SK-N-SH treated with all-trans-retinoic acid at 6 μM for 48 hours (cell line): ENCODE measurements around the gene ST8SIA1.
"Not testable (repeated sequence)": the region's sequence is repeated elsewhere in the genome, so short reads cannot be mapped to it uniquely, and the experiment has no call there.

Experiments
- ATAC-seq: fragments of 200-7000 bp; cut with Tn5 transposase; 3 replicates; pipeline ENCODE4 v1.9.1; 2020; ENCODE audit warnings: mild to moderate bottlenecking, moderate library complexity
- ARNTL ChIP-seq: fragments of 450-650 bp; formaldehyde crosslinking; IDR thresholded peaks from 2 replicates; pipeline ENCODE4 v1.5.0; 2020; ENCODE audit warnings: low read depth, mild to moderate bottlenecking, moderate library complexity, borderline replicate concordance
- BACH2 ChIP-seq: fragments of 250-450 bp; sonication (Bioruptor Pico); IDR thresholded peaks from 2 replicates; pipeline ENCODE4 v1.9.0; 2021; ENCODE audit warnings: mild to moderate bottlenecking, borderline replicate concordance
- ESRRG ChIP-seq: fragments of 250-450 bp; sonication (Bioruptor Pico); IDR thresholded peaks from 2 replicates; pipeline ENCODE4 v1.6.1; 2021; ENCODE audit warnings: mild to moderate bottlenecking
- GLIS3 ChIP-seq: fragments of 250-450 bp; sonication (Bioruptor Pico); IDR thresholded peaks from 2 replicates; pipeline ENCODE4 v1.5.0; 2020; ENCODE audit warnings: mild to moderate bottlenecking, moderate library complexity
- ISL1 ChIP-seq: fragments of 250-450 bp; sonication (Bioruptor Pico); IDR thresholded peaks from 2 replicates; pipeline ENCODE4 v2.1.2; 2022; ENCODE audit warnings: mild to moderate bottlenecking, moderate library complexity
- OSR1 ChIP-seq: fragments of 250-450 bp; sonication (Bioruptor Pico); IDR thresholded peaks from 2 replicates; pipeline ENCODE4 v1.8.0; 2022; ENCODE audit warnings: moderate library complexity, mild to moderate bottlenecking, inconsistent platforms
- POU6F1 ChIP-seq: fragments of 250-450 bp; sonication (Bioruptor Pico); IDR thresholded peaks from 2 replicates; pipeline ENCODE4 v1.8.0; 2021; ENCODE audit warnings: low read depth, mild to moderate bottlenecking, moderate library complexity, borderline replicate concordance
- RARB ChIP-seq: fragments of 250-450 bp; sonication (Bioruptor Pico); IDR thresholded peaks from 2 replicates; pipeline ENCODE4 v1.8.0; 2021; ENCODE audit warnings: mild to moderate bottlenecking, moderate library complexity
- TOX ChIP-seq: fragments of 250-450 bp; sonication (Bioruptor Pico); IDR thresholded peaks from 2 replicates; pipeline ENCODE4 v1.8.0; 2021; ENCODE audit warnings: mild to moderate bottlenecking, moderate library complexity, borderline replicate concordance
- ZC3H10 ChIP-seq: fragments of 250-450 bp; sonication (Bioruptor Pico); IDR thresholded peaks from 2 replicates; pipeline ENCODE4 v1.5.1; 2021; ENCODE audit warnings: mild to moderate bottlenecking, moderate library complexity
- ZFP3 ChIP-seq: fragments of 250-450 bp; sonication (Bioruptor Pico); IDR thresholded peaks from 2 replicates; pipeline ENCODE4 v1.5.0; 2020; ENCODE audit warnings: mild to moderate bottlenecking, moderate library complexity
- ZNF565 ChIP-seq: fragments of 450-650 bp; formaldehyde crosslinking; conservative IDR thresholded peaks from 2 replicates; pipeline ENCODE4 v1.5.0; 2020; ENCODE audit warnings: low read depth, mild to moderate bottlenecking, moderate library complexity
- ZNF70 ChIP-seq: fragments of 450-650 bp; formaldehyde crosslinking; IDR thresholded peaks from 2 replicates; pipeline ENCODE4 v1.5.0; 2020; ENCODE audit warnings: mild to moderate bottlenecking, moderate library complexity
- TF ChIP-seq, protein P1 (sequence below): fragments of 250-450 bp; sonication (Bioruptor Pico); IDR thresholded peaks from 2 replicates; pipeline ENCODE4 v1.8.0; 2020; ENCODE audit warnings: mild to moderate bottlenecking, moderate library complexity, borderline replicate concordance
- TF ChIP-seq, protein P2 (sequence below): fragments of 250-450 bp; sonication (Bioruptor Pico); IDR thresholded peaks from 2 replicates; pipeline ENCODE4 v1.5.1; 2021; ENCODE audit warnings: mild to moderate bottlenecking, moderate library complexity

Gene ST8SIA1

DNA sequence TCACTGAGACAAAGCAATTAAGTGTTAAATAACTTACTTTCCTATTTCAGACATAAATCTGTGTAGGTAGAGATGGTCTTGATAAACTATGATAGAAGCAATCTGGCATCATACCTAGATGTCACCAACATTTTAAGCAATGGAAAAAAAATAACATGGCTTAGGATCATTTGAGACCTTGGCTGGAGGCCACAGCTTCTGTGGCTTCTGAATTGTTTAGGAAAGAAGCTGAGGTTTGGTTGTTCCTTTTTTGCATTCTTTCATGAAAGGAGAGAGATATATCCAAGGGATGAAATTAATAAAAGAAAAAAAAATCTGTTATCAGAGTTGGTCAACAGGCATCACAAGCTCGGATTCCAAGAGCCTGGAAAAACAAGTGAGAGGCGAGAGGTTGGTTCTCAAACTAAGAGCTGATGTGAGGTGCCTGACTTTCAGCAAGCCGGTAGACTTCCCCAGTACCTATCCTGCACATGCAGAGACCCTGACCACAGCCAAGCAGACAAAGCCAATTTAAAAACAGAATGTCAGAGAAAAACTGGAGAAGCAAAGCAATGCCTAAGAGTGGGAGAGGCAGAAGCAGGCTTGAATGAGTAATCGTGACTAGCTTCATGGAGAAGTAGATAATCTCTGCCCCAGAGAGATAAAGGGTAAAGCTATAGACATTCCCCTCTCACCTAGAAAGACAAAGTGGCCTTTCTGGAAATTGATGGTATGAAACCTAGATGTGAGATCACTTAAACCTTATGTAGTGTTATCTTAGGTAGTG, 43.4 kb upstream of the ST8SIA1 start:
- ATAC-seq: no peak
- TF ChIP-seq ARNTL (CRISPR knock-in tag) (no peak), TOX (CRISPR knock-in tag) (no peak), ESRRG (no peak), ZNF70 (CRISPR knock-in tag) (no peak), ZFP3 (CRISPR knock-in tag) (no peak), BACH2 (CRISPR knock-in tag) (no peak), GLIS3 (no peak)

DNA sequence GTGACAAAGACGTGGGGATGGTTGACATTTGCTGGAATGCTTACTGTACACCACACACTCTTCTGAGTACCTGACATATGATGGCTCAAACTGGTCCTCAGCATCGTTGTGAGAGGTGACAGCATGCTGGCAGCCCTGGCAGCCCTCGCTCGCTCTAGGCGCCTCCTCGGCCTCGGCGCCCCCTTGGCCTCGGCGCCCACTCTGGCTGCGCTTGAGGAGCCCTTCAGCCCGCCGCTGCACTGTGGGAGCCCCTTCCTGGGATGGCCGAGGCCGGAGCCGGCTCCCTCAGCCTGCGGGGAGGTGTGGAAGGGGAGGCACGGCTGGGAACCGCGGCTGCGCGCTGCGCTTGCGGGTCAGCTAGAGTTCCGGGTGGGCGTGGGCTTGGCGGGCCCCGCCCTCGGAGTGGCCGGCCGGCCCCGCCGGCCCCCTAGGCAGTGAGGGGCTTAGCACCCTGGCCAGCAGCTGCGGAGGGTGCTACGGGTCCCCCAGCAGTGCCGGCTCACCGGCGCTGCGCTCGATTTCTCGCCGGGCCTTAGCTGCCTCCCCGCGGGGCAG, 42.2 kb upstream of the ST8SIA1 start:
- ATAC-seq: not testable (repeated sequence)

DNA sequence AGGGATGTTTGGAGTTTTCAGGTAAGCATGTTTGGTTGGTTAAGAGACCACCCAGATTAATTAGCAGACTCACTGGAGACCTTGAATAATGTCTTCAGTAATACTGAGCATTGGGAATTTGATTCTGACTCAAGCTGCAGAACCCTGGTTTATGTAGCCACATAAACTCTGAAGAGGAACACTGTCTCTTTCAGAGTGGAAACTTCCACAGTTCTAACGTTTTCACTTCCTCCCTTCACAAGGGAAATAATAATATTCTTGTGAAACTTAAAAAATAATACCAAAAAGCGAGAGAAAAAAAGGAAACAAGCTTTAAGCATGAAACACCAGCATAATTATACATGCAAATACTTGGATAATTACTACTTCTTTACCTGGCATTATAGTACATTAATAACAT, 40.0 kb upstream of the ST8SIA1 start:
- ATAC-seq: no peak
- TF ChIP-seq POU6F1 (CRISPR knock-in tag) (no peak), ZNF565 (no peak), RARB (CRISPR knock-in tag) (no peak), ZFP3 (CRISPR knock-in tag) (no peak)
- TF ChIP-seq, protein P1, sequence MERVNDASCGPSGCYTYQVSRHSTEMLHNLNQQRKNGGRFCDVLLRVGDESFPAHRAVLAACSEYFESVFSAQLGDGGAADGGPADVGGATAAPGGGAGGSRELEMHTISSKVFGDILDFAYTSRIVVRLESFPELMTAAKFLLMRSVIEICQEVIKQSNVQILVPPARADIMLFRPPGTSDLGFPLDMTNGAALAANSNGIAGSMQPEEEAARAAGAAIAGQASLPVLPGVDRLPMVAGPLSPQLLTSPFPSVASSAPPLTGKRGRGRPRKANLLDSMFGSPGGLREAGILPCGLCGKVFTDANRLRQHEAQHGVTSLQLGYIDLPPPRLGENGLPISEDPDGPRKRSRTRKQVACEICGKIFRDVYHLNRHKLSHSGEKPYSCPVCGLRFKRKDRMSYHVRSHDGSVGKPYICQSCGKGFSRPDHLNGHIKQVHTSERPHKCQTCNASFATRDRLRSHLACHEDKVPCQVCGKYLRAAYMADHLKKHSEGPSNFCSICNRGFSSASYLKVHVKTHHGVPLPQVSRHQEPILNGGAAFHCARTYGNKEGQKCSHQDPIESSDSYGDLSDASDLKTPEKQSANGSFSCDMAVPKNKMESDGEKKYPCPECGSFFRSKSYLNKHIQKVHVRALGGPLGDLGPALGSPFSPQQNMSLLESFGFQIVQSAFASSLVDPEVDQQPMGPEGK: no peak
- TF ChIP-seq, protein P2, sequence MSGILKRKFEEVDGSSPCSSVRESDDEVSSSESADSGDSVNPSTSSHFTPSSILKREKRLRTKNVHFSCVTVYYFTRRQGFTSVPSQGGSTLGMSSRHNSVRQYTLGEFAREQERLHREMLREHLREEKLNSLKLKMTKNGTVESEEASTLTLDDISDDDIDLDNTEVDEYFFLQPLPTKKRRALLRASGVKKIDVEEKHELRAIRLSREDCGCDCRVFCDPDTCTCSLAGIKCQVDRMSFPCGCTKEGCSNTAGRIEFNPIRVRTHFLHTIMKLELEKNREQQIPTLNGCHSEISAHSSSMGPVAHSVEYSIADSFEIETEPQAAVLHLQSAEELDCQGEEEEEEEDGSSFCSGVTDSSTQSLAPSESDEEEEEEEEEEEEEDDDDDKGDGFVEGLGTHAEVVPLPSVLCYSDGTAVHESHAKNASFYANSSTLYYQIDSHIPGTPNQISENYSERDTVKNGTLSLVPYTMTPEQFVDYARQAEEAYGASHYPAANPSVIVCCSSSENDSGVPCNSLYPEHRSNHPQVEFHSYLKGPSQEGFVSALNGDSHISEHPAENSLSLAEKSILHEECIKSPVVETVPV (CRISPR knock-in tag): no peak

- ATAC-seq: no peak
- TF ChIP-seq OSR1 (CRISPR knock-in tag): no peak
- TF ChIP-seq POU6F1 (CRISPR knock-in tag): no peak
- no peak for TF ChIP-seq ISL1
- TF ChIP-seq ZC3H10: no peak
- no peak for TF ChIP-seq ESRRG
- TF ChIP-seq RARB (CRISPR knock-in tag): no peak
- TF ChIP-seq, protein P2 (CRISPR knock-in tag): no peak
- TF ChIP-seq, protein P1: no peak
These were observed 37.9 kb upstream of the ST8SIA1 start for GRCh38 chr12:22372277-22372837.
